MCF 10A (cell line): Measurements from ENCODE around the gene TCL1A. TPM values are rescaled to one million over a fixed set of nuclear protein-coding genes. Genes with fewer than 3 reads are reported as not detected.

Experiments
- BruUV-seq: library from RNA; stranded (reverse); fragments of 400-500 nt; replicated peaks from 2 replicates; lab custom pipeline; 2021; lab: Mats Ljungman, UMichigan
- CTCF ChIA-PET: fragments of 300-600 bp; sonication (Branson Sonifier 250); formaldehyde crosslinking; extraction: SDS; loops from one replicate; lab custom pipeline; 2021; ENCODE audit warnings: antibody characterized with exemption, inconsistent platforms; lab: Yijun Ruan, JAX
- POLR2A ChIA-PET: fragments of 300-600, 350-650 bp; sonication (Branson Sonifier 250); formaldehyde crosslinking; extraction: SDS; loops from one replicate; lab custom pipeline; 2020; ENCODE audit warnings: antibody characterized with exemption, inconsistent platforms; lab: Yijun Ruan, JAX
- DNase-seq: peaks from one replicate; pipeline ENCODE4 v3.0.0-alpha.2; 2018; ENCODE audit not compliant: unreplicated experiment
- H3K27ac Mint-ChIP-seq: one replicate; pipeline ENCODE4 v1.8.0; 2022; ENCODE audit warnings: mild to moderate bottlenecking, low read depth, mixed read lengths; ENCODE audit not compliant: unreplicated experiment
- H3K27me3 Mint-ChIP-seq: one replicate; pipeline ENCODE4 v1.8.0; 2022; ENCODE audit warnings: mixed read lengths; ENCODE audit not compliant: insufficient read depth, unreplicated experiment
- H3K36me3 Mint-ChIP-seq: one replicate; pipeline ENCODE4 v1.8.0; 2022; ENCODE audit warnings: mild to moderate bottlenecking, moderate library complexity, mixed read lengths; ENCODE audit not compliant: insufficient read depth, unreplicated experiment
- H3K4me1 Mint-ChIP-seq: one replicate; pipeline ENCODE4 v1.8.0; 2022; ENCODE audit warnings: mixed read lengths; ENCODE audit not compliant: insufficient read depth, unreplicated experiment
- H3K4me3 Mint-ChIP-seq: one replicate; pipeline ENCODE4 v1.8.0; 2022; ENCODE audit warnings: mild to moderate bottlenecking, moderate library complexity, mixed read lengths; ENCODE audit not compliant: unreplicated experiment
- H3K9me3 Mint-ChIP-seq: one replicate; pipeline ENCODE4 v1.8.0; 2022; ENCODE audit warnings: mixed read lengths; ENCODE audit not compliant: unreplicated experiment
- intact Hi-C: fragments of 100-400 bp; cut with micrococcal nuclease; formaldehyde crosslinking; loops from 2 replicates; pipeline ENCODE4 v1.14.1; 2022
- total RNA-seq: library from RNA; stranded (reverse); gene quantifications from 2 replicates; pipeline ENCODE4 v1.2.3, GENCODE V29; 2022
- TF ChIP-seq, protein P1 (sequence below): fragments of 200-600 bp; IDR thresholded peaks from one replicate; pipeline ENCODE4 v1.8.0; 2022; ENCODE audit warnings: antibody characterized with exemption, mild to moderate bottlenecking; ENCODE audit not compliant: unreplicated experiment

TCL1A gene
- total RNA-seq, 1 experiment from 2014 or later: not detected

DNA sequence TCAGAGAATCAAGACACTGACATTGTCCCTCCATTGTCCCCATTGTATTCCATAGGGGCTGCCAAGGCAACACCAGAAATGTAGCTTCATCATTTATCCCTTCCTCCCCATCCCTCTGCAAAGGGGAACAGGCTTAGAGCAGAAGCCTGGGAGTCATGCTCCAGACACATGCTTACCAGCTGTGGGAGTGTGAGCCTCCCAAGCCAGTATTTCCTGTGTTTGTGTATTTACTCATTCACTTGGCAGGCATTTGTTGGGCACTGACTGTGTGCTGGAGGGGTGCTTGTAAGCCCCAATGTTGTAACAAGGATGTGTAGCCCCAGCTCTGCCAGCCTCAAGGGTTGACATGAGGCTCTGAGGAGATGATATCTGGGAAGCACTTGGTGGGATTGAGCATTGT lies 46.0 kb upstream of the TCL1A start:
- H3K27ac Mint-ChIP-seq: no peak overlapping the region
- no peaks in the 10 kb centered on the region for H3K36me3 Mint-ChIP-seq
- intact Hi-C loops: no loop called here
- H3K27me3 Mint-ChIP-seq: peaks cover 51% of the 10 kb centered on the region
- ChIA-PET POLR2A (no interaction called here), CTCF (interaction anchor here (1.3 to 2.8 kb wide), 2 partner anchors 10 to 14 kb away, joined by 3 to 17 read pairs; no protein-coding TSS in a partner anchor)
- H3K4me3 Mint-ChIP-seq: no peak overlapping the region
- no peaks in the 10 kb centered on the region for H3K9me3 Mint-ChIP-seq
- TF ChIP-seq, protein P1, sequence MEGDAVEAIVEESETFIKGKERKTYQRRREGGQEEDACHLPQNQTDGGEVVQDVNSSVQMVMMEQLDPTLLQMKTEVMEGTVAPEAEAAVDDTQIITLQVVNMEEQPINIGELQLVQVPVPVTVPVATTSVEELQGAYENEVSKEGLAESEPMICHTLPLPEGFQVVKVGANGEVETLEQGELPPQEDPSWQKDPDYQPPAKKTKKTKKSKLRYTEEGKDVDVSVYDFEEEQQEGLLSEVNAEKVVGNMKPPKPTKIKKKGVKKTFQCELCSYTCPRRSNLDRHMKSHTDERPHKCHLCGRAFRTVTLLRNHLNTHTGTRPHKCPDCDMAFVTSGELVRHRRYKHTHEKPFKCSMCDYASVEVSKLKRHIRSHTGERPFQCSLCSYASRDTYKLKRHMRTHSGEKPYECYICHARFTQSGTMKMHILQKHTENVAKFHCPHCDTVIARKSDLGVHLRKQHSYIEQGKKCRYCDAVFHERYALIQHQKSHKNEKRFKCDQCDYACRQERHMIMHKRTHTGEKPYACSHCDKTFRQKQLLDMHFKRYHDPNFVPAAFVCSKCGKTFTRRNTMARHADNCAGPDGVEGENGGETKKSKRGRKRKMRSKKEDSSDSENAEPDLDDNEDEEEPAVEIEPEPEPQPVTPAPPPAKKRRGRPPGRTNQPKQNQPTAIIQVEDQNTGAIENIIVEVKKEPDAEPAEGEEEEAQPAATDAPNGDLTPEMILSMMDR: no peak
- peak; percentile 25 for DNase-seq
- no TSS peak for BruUV-seq
- no peaks in the 10 kb centered on the region for H3K4me1 Mint-ChIP-seq

DNA sequence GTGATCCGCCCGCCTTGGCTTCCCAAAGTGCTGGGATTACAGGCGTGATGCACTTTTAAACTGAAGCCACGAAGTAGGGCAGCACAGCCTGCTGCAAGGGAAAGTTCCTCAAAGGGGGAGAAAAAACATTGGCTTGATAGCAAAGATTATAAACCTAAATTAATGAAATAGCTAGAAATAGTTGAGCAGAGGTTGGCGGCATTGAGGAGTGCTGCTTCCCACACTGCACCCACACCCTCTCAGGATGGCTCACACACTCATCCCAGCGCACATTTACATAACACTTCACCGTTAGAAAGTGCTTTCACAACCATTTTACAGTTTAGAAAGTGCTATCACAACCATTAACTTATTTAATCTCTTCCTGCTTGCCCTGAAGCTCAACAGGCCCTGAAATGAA lies 44.4 kb upstream of the TCL1A start:
- ChIA-PET CTCF (interaction anchor here (1.5 kb wide), 1 partner anchor 15 kb away, joined by 7 read pairs; no protein-coding TSS in a partner anchor), POLR2A (no interaction called here)
- Mint-ChIP-seq H3K4me1 (no peaks in the 10 kb centered on the region), H3K4me3 (no peak overlapping the region), H3K27ac (no peak overlapping the region), H3K27me3 (peaks cover 64% of the 10 kb centered on the region), H3K36me3 (no peaks in the 10 kb centered on the region), H3K9me3 (no peaks in the 10 kb centered on the region)
- TF ChIP-seq, protein P1: no peak
- DNase-seq: no peak
- no TSS peak for BruUV-seq
- intact Hi-C loops: no loop called here

DNA sequence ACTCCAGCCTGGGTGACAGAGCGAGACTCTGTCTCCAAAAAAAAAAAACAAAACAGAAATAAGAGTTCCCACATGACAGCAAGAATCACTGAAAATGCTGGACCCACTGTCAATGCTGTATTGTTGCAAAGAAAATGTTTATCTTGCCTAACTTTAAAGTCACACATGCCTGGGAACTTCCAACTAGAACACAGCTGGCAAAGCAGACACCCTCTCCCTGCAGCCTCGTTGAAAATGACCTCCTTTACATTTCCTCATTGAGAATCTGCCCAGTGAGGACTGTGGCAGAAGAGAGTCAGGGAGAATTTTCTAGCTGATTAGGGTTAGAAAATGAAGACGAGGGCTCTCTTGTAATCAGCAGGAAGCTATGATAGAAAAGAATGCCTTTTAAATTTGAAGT lies 42.8 kb upstream of the TCL1A start:
- TF ChIP-seq, protein P1: no peak
- ChIA-PET CTCF (interaction anchor here (0.7 to 1.2 kb wide), 2 partner anchors 17 to 58 kb away, joined by 4 read pairs; no protein-coding TSS in a partner anchor), POLR2A (no interaction called here)
- no peak overlapping the region for H3K4me3 Mint-ChIP-seq
- no peaks in the 10 kb centered on the region for H3K9me3 Mint-ChIP-seq
- H3K4me1 Mint-ChIP-seq: no peaks in the 10 kb centered on the region
- H3K36me3 Mint-ChIP-seq: no peaks in the 10 kb centered on the region
- H3K27me3 Mint-ChIP-seq: peaks cover 63% of the 10 kb centered on the region
- H3K27ac Mint-ChIP-seq: no peak overlapping the region
- no peak for DNase-seq
- BruUV-seq: no TSS peak
- intact Hi-C loops: no loop called here

DNA sequence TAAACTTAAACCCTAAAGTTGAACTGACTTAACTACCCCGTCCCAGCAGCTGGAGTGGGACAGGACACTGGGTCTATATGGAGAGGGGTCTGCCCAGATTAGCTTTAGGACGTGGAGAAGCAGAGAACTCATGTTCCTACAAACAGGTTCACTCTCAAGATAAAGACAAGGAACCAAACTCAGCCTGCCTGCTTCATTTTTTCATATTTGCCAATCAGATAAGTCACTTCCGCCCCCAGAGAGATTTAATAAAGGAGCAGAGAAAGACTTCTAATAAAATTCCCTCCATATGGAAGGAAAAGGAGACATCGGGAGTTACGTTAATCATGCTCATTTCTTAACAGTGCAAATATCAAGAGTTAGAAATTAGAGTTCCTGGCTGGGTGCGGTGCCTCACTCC lies 42.2 kb upstream of the TCL1A start:
- no TSS peak for BruUV-seq
- CTCF ChIA-PET: interaction anchor here (1.2 kb wide), 1 partner anchor 18 kb away, joined by 4 read pairs; no protein-coding TSS in a partner anchor
- no peaks in the 10 kb centered on the region for H3K4me1 Mint-ChIP-seq
- no peak for DNase-seq
- POLR2A ChIA-PET: no interaction called here
- H3K27ac Mint-ChIP-seq: no peak overlapping the region
- no peak overlapping the region for H3K4me3 Mint-ChIP-seq
- peaks cover 57% of the 10 kb centered on the region for H3K27me3 Mint-ChIP-seq
- H3K9me3 Mint-ChIP-seq: no peaks in the 10 kb centered on the region
- intact Hi-C loops: no loop called here
- H3K36me3 Mint-ChIP-seq: no peaks in the 10 kb centered on the region
- TF ChIP-seq, protein P1: no peak
